Caki2 (cell line): ENCODE data around the gene RAB40C. TPM values are rescaled to one million over a fixed set of nuclear protein-coding genes. Genes with fewer than 3 reads are reported as not detected.

ENCODE experiments used
- DNase-seq: peaks from one replicate; pipeline ENCODE4 v3.0.0-alpha.2; 2015; ENCODE audit warnings: low read depth
- in situ Hi-C: cut with HindIII; loops from 2 replicates; pipeline ENCODE4 v1.10.0; 2016; ENCODE audit warnings: low sequenced_read_pairs, low pct_unique_long_range_greater_than_20kb, mixed read lengths
- total RNA-seq: library from RNA; depleted of rRNA; stranded (reverse); fragments of >200 nt; shearing (Covaris generic); gene quantifications from 2 replicates; pipeline ENCODE4 v1.2.3, GENCODE V29; 2014; ENCODE audit warnings: low replicate concordance; rRNA removed

The RAB40C gene
- total RNA-seq, 1 experiment from 2014 or later = 22.4 TPM

GRCh38 chr16:678209-678857, 88.5 kb downstream of the RAB40C start:
- in situ Hi-C loops = no loop called here
- no peak for DNase-seq

Other genes with a start within 250 kb of the RAB40C start
- 82.2 and 84.5 TPM in 2 replicates for gene AXIN1, start 237.3 kb upstream of the RAB40C start, total RNA-seq
- 320 and 357 TPM in 2 replicates for gene MRPL28, start 219.5 kb upstream of the RAB40C start, total RNA-seq
- 100.0 and 111 TPM in 2 replicates for gene PGAP6, start 208.1 kb upstream of the RAB40C start, total RNA-seq
- gene NME4, start 192.9 kb upstream of the RAB40C start, total RNA-seq = 42.0 and 59.6 TPM in 2 replicates
- gene DECR2, start 188.2 kb upstream of the RAB40C start, total RNA-seq = 9.8 and 33.7 TPM in 2 replicates
- gene RAB11FIP3, start 164.4 kb upstream of the RAB40C start, total RNA-seq = 37.5 and 77.1 TPM in 2 replicates
- gene CAPN15, start 62.4 kb upstream of the RAB40C start, total RNA-seq = 60.1 and 70.1 TPM in 2 replicates
- gene PRR35, start 29.7 kb upstream of the RAB40C start, total RNA-seq = not detected in 2 replicates
- gene NHLRC4, start 23.1 kb upstream of the RAB40C start, total RNA-seq = 1.2 and 4.0 TPM in 2 replicates
- gene PIGQ, start 20.1 kb upstream of the RAB40C start, total RNA-seq = 53.4 and 65.5 TPM in 2 replicates
- 0.07 TPM in 1 of 2 replicates, not detected in the other for gene WFIKKN1, start 40.9 kb downstream of the RAB40C start, total RNA-seq
- gene METTL26, start 46.2 kb downstream of the RAB40C start, total RNA-seq = 433 and 438 TPM in 2 replicates
- 93.0 and 94.1 TPM in 2 replicates for gene MCRIP2, start 51.8 kb downstream of the RAB40C start, total RNA-seq
- 12.3 and 52.7 TPM in 2 replicates for gene WDR90, start 59.3 kb downstream of the RAB40C start, total RNA-seq
- gene RHOT2, start 78.1 kb downstream of the RAB40C start, total RNA-seq = 91.5 and 99.0 TPM in 2 replicates
- 0.12 and 0.68 TPM in 2 replicates for gene RHBDL1, start 85.6 kb downstream of the RAB40C start, total RNA-seq
- 453 and 482 TPM in 2 replicates for gene STUB1, start 90.3 kb downstream of the RAB40C start, total RNA-seq
- gene JMJD8, start 94.3 kb downstream of the RAB40C start, total RNA-seq = 116 and 147 TPM in 2 replicates
- 24.6 and 30.1 TPM in 2 replicates for gene WDR24, start 100.3 kb downstream of the RAB40C start, total RNA-seq
- gene FBXL16, start 115.7 kb downstream of the RAB40C start, total RNA-seq = 25.7 and 26.3 TPM in 2 replicates
- gene METRN, start 125.1 kb downstream of the RAB40C start, total RNA-seq = 1,206 and 1,492 TPM in 2 replicates
- gene ANTKMT, start 131.1 kb downstream of the RAB40C start, total RNA-seq = 95.7 and 164 TPM in 2 replicates
- gene CCDC78, start 136.4 kb downstream of the RAB40C start, total RNA-seq = 4.5 and 10.3 TPM in 2 replicates
- 48.0 and 73.6 TPM in 2 replicates for gene HAGHL, start 137.0 kb downstream of the RAB40C start, total RNA-seq
- 52.8 and 75.6 TPM in 2 replicates for gene CIAO3, start 150.9 kb downstream of the RAB40C start, total RNA-seq
- gene MSLN, start 170.7 kb downstream of the RAB40C start, total RNA-seq = not detected in 2 replicates
- 50.0 and 75.0 TPM in 2 replicates for gene RPUSD1, start 198.3 kb downstream of the RAB40C start, total RNA-seq
- gene CHTF18, start 198.6 kb downstream of the RAB40C start, total RNA-seq = 52.2 and 56.9 TPM in 2 replicates
- not detected in 2 replicates for gene GNG13, start 210.7 kb downstream of the RAB40C start, total RNA-seq